GDM1 (cell line): ENCODE results near the gene GALT.

ENCODE experiments used
- DNase-seq: peaks from one replicate; lab custom pipeline; 2025; lab: John Stamatoyannopoulos, UW

GALT gene

GRCh38 chr9:34684145-34684544, 37.7 kb downstream of the GALT start:
- DNase-seq = no peak

GRCh38 chr9:34684816-34685215, 38.3 kb downstream of the GALT start:
- no peak for DNase-seq

- DNase-seq = no peak
These were observed 39.1 kb downstream of the GALT start for GRCh38 chr9:34685591-34685990.

GRCh38 chr9:34686231-34686630, 39.8 kb downstream of the GALT start:
- no peak for DNase-seq

GRCh38 chr9:34686732-34687131, 40.3 kb downstream of the GALT start:
- DNase-seq = no peak

- no peak for DNase-seq
These were observed 41.0 kb downstream of the GALT start for GRCh38 chr9:34687276-34688030.

- no peak for DNase-seq
These were observed 42.0 kb downstream of the GALT start for GRCh38 chr9:34688329-34689115.

GRCh38 chr9:34689116-34689470, 42.6 kb downstream of the GALT start:
- no peak for DNase-seq

- DNase-seq = no peak
These were observed 43.0 kb downstream of the GALT start for GRCh38 chr9:34689512-34689911.

GRCh38 chr9:34690983-34691935, 44.8 kb downstream of the GALT start, which contains the start of gene CCL19:
TSS of gene CCL19 (minus strand) at chr9:34691276. CDS start at chr9:34691139, 137 bp downstream.
- peak; percentile 67 for DNase-seq

GRCh38 chr9:34691936-34692315, 45.5 kb downstream of the GALT start:
- no peak for DNase-seq

GRCh38 chr9:34693560-34693959, 47.1 kb downstream of the GALT start:
- no peak for DNase-seq

- DNase-seq = no peak
These were observed 48.3 kb downstream of the GALT start for GRCh38 chr9:34694811-34695210.
